ENCODE measurements around the gene SPRR2E.

DNA sequence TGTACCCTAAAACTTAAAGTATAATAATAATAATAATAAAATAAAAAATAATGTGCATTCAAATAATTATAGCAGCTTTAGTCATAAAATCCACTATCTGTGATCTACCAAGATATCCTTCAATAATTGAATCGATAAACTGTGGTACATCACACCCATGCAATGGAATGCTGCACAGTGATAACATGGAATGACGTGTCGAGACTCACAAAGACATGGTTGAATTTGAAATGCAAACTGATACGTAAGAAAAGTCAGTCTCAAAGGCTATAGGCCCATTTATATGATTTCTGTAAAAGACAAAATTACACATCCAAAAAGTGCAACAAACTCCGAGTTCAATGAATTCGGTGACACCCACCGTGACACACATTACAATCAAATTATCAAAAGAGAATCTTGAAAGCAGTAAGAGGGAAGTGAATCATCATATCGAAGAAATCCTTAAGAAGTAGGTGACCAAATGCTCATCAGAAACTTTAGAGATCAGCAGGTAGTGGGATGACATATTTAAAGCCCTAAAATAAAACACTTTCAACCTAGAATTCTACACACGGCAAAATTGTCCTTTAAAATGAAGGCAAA is 5.2 kb upstream of the SPRR2E start:
- TF ChIP-seq, protein P1, sequence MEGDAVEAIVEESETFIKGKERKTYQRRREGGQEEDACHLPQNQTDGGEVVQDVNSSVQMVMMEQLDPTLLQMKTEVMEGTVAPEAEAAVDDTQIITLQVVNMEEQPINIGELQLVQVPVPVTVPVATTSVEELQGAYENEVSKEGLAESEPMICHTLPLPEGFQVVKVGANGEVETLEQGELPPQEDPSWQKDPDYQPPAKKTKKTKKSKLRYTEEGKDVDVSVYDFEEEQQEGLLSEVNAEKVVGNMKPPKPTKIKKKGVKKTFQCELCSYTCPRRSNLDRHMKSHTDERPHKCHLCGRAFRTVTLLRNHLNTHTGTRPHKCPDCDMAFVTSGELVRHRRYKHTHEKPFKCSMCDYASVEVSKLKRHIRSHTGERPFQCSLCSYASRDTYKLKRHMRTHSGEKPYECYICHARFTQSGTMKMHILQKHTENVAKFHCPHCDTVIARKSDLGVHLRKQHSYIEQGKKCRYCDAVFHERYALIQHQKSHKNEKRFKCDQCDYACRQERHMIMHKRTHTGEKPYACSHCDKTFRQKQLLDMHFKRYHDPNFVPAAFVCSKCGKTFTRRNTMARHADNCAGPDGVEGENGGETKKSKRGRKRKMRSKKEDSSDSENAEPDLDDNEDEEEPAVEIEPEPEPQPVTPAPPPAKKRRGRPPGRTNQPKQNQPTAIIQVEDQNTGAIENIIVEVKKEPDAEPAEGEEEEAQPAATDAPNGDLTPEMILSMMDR (IDR thresholded peaks at IDR 0.05) = no peak
- TF ChIP-seq POLR2A (IDR thresholded peaks at IDR 0.05) = no peak

Measured in body of pancreas (tissue), 4 donors.